Measurements from ENCODE around the gene CCDC124.

GRCh38 chr19:17977021-17977420, 44.2 kb downstream of the CCDC124 start:
- TF ChIP-seq POLR2A (IDR thresholded peaks at IDR 0.05), result no peak
- no peak for TF ChIP-seq CTCF (IDR thresholded peaks at IDR 0.05)
- TF ChIP-seq EP300 (IDR thresholded peaks at IDR 0.05), result no peak
